IMR-90 (cell line): ENCODE data around the gene RPTOR. TPM values are rescaled to one million over a fixed set of nuclear protein-coding genes. Genes with fewer than 3 reads are reported as not detected.

Experiments used
- ATAC-seq: fragments of 200-7000 bp; cut with Tn5 transposase; 2 replicates; pipeline ENCODE4 v1.9.1; 2020; ENCODE audit warnings: low read depth, mild to moderate bottlenecking, moderate library complexity
- BruUV-seq: library from RNA; stranded (reverse); fragments of 400-500 nt; replicated peaks from 2 replicates; lab custom pipeline; 2021; lab: Mats Ljungman, UMichigan
- CTCF ChIA-PET: fragments of 300-600 bp; formaldehyde crosslinking; extraction: SDS; loops from one replicate; lab custom pipeline; 2021; ENCODE audit warnings: antibody characterized with exemption; lab: Yijun Ruan, JAX
- POLR2A ChIA-PET: fragments of 300-600 bp; sonication (Branson Sonifier 250); formaldehyde crosslinking; loops from one replicate; lab custom pipeline; 2022; ENCODE audit warnings: antibody characterized with exemption; ENCODE audit not compliant: unreplicated experiment; lab: Charles Lee
- DNase-seq: peaks from one replicate; pipeline ENCODE4 v3.0.0; 2013
- H2AFZ ChIP-seq: replicated peaks from 2 replicates; pipeline ENCODE3; 2013; ENCODE audit warnings: low read length, mild to moderate bottlenecking; ENCODE audit not compliant: poor library complexity
- H2AK5ac ChIP-seq: 2 replicates; pipeline ENCODE4 v1.6.1; 2013; ENCODE audit warnings: low read depth, low read length, inconsistent platforms
- H2AK9ac ChIP-seq: replicated peaks from 2 replicates; pipeline ENCODE3; 2013; ENCODE audit warnings: mild to moderate bottlenecking, low read depth, low read length, moderate library complexity; ENCODE audit not compliant: poor library complexity
- H2BK120ac ChIP-seq: 2 replicates; pipeline ENCODE4 v1.6.1; 2013; ENCODE audit warnings: low read depth, low read length, inconsistent platforms
- H2BK15ac ChIP-seq: 3 replicates; pipeline ENCODE4 v1.6.1; 2013; ENCODE audit warnings: low read depth, low read length, inconsistent platforms
- H2BK20ac ChIP-seq: 2 replicates; pipeline ENCODE4 v1.6.1; 2013; ENCODE audit warnings: low read depth, mild to moderate bottlenecking, inconsistent platforms, low read length, moderate library complexity
- H2BK5ac ChIP-seq: 2 replicates; pipeline ENCODE4 v1.6.1; 2013; ENCODE audit warnings: mild to moderate bottlenecking, low read depth, low read length, inconsistent platforms; ENCODE audit not compliant: poor library complexity, severe bottlenecking
- H3K14ac ChIP-seq: replicated peaks from 2 replicates; pipeline ENCODE4 v1.6.1; 2013; ENCODE audit warnings: low read depth, low read length, inconsistent platforms
- H3K18ac ChIP-seq: 2 replicates; pipeline ENCODE4 v1.6.1; 2013; ENCODE audit warnings: low read depth, low read length, control low read depth
- H3K23ac ChIP-seq: 2 replicates; pipeline ENCODE4 v1.6.1; 2013; ENCODE audit warnings: low read depth, low read length, inconsistent platforms
- H3K27ac ChIP-seq: 2 replicates; pipeline ENCODE4 v1.5.1; 2013; ENCODE audit warnings: mild to moderate bottlenecking, control low read depth, low read length; ENCODE audit not compliant: insufficient read depth
- H3K27me3 ChIP-seq: 2 replicates; pipeline ENCODE4 v1.6.1; 2013; ENCODE audit warnings: low read length; ENCODE audit not compliant: control insufficient read depth, insufficient read depth
- H3K36me3 ChIP-seq: 2 replicates; pipeline ENCODE4 v1.6.1; 2013; ENCODE audit warnings: low read length, mixed read lengths; ENCODE audit not compliant: control insufficient read depth, insufficient read depth
- H3K4ac ChIP-seq: 2 replicates; pipeline ENCODE4 v1.6.1; 2013; ENCODE audit warnings: low read depth, low read length, inconsistent platforms
- H3K4me1 ChIP-seq: 2 replicates; pipeline ENCODE4 v1.6.1; 2013; ENCODE audit warnings: low read length, mixed read lengths; ENCODE audit not compliant: control insufficient read depth, insufficient read depth
- H3K4me2 ChIP-seq: 2 replicates; pipeline ENCODE4 v1.6.1; 2013; ENCODE audit warnings: low read depth, mild to moderate bottlenecking, control low read depth, low read length, moderate library complexity
- H3K4me3 ChIP-seq: 2 replicates; pipeline ENCODE4 v1.5.1; 2013; ENCODE audit warnings: low read depth, mild to moderate bottlenecking, control low read depth, low read length, moderate library complexity; ENCODE audit not compliant: insufficient read depth
- H3K56ac ChIP-seq: 2 replicates; pipeline ENCODE4 v1.6.1; 2013; ENCODE audit warnings: low read length, inconsistent platforms; ENCODE audit not compliant: insufficient read depth; ENCODE audit errors: extremely low read depth
- H3K79me1 ChIP-seq, 2 experiments: 2 replicates each; pipeline ENCODE4 v1.6.1; 2013; ENCODE audit warnings: low read length in 2 of 2, inconsistent platforms in 1 of 2, low read depth in 1 of 2
- H3K9ac ChIP-seq: 2 replicates; pipeline ENCODE4 v1.6.1; 2013; ENCODE audit warnings: low read depth, low read length, control low read depth
- H3K9me1 ChIP-seq: 2 replicates; pipeline ENCODE4 v1.6.1; 2013; ENCODE audit warnings: low read length, inconsistent platforms; ENCODE audit not compliant: insufficient read depth
- H3K9me3 ChIP-seq: 2 replicates; pipeline ENCODE4 v1.6.1; 2013; ENCODE audit warnings: low read length; ENCODE audit not compliant: control insufficient read depth, insufficient read depth
- H4K20me1 ChIP-seq: 2 replicates; pipeline ENCODE4 v1.6.1; 2013; ENCODE audit warnings: low read length, inconsistent platforms; ENCODE audit not compliant: insufficient read depth
- H4K5ac ChIP-seq: 2 replicates; pipeline ENCODE4 v1.6.1; 2013; ENCODE audit warnings: mild to moderate bottlenecking, low read depth, low read length, control low read depth
- H4K8ac ChIP-seq, 2 experiments: 2 replicates each; pipeline ENCODE4 v1.6.1; 2013; ENCODE audit warnings: low read depth in 2 of 2, low read length in 2 of 2, control low read depth in 1 of 2, inconsistent platforms in 1 of 2
- H4K91ac ChIP-seq: 2 replicates; pipeline ENCODE4 v1.6.1; 2013; ENCODE audit warnings: low read depth, low read length, inconsistent platforms; ENCODE audit not compliant: insufficient read depth
- MAZ ChIP-seq: IDR thresholded peaks from 2 replicates; pipeline ENCODE4 v1.6.1; 2012; ENCODE audit warnings: low read depth, mild to moderate bottlenecking, low read length, improper control_type of control experiment, moderate library complexity, borderline replicate concordance
- WGBS, 2 experiments: methylation state at CpG; one replicate each; pipeline versions ENCODE4 v1.1.5 to v1.1.7; 2013; ENCODE audit warnings: missing lambda C conversion rate in 2 of 2; ENCODE audit not compliant: insufficient read length in 1 of 2; ENCODE audit errors: extremely low coverage in 2 of 2; 5-methylcytosine and 5-hydroxymethylcytosine counted together
- dilution Hi-C: fragments of 300-500 bp; cut with HindIII; formaldehyde crosslinking; loops from one replicate; pipeline ENCODE4 v1.14.3; 2018; ENCODE audit warnings: low sequenced_read_pairs; ENCODE audit not compliant: unreplicated experiment
- in situ Hi-C: fragments of 300-500 bp; cut with MboI; formaldehyde crosslinking; loops from 3 replicates; pipeline ENCODE4 v1.14.3; 2019; ENCODE audit warnings: low sequenced_read_pairs, inconsistent platforms, mixed read lengths
- intact Hi-C: fragments of 100-400 bp; cut with micrococcal nuclease; formaldehyde crosslinking; loops from 2 replicates; pipeline ENCODE4 v1.10.0; 2022
- polyA plus RNA-seq, 3 experiments: library from polyadenylated mRNA; depleted of rRNA; stranded (reverse); fragments of >200 nt; gene quantifications; 2 replicates each; pipeline ENCODE4 v1.2.3, GENCODE V29; 2012; ENCODE audit warnings: low replicate concordance in 1 of 3
- total RNA-seq: library from RNA; depleted of rRNA; stranded (reverse); fragments of >200 nt; gene quantifications from 2 replicates; pipeline ENCODE4 v1.2.3, GENCODE V29; 2012

RPTOR gene
- total and polyA plus RNA-seq, 2 of the 4 experiments (the other 2 are of a cell fraction), result 10.8 to 14.7 TPM

DNA sequence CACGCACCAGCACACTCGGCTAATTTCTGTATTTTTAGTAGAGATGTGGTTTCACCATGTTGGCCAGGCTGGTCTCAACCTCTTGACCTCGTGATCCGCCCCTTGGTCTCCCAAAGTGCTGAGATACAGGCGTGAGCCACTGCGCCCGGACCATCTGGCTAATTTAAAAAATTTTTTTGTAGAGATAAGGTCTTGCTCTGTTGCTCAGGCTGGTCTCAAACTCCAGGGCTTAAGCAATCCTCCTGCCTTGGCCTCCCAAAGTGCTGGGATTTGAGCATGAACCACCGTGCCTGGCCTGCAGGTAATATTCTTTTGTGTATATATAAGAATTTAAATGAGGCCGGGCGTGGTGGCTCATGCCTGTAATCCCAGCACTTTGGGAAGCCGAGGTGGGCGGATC, 115.0 kb downstream of the RPTOR start:
- BruUV-seq, result no TSS peak
- no peak overlapping the region for H4K5ac ChIP-seq
- H3K79me1 ChIP-seq, result peaks cover 37 to 68% of the 10 kb centered on the region in 2 experiments
- ChIA-PET POLR2A (no interaction called here), CTCF (no interaction called here)
- no peak overlapping the region for H4K91ac ChIP-seq
- no peak overlapping the region for H3K4me2 ChIP-seq
- H3K27me3 ChIP-seq, result no peaks in the 10 kb centered on the region
- no peak overlapping the region for H2AFZ ChIP-seq
- WGBS, 2 experiments, result 100% methylated on average over 1 of the region's 12 CpGs; no CpG with 5 or more reads in 1 of the 2 experiments
- intact Hi-C loops (no loop called here), dilution Hi-C loops (no loop called here), in situ Hi-C loops (no loop called here)
- H3K27ac ChIP-seq, result no peak overlapping the region
- H3K4me3 ChIP-seq, result no peak overlapping the region
- H3K36me3 ChIP-seq, result no peaks in the 10 kb centered on the region
- H2BK20ac ChIP-seq, result no peak overlapping the region
- peaks cover 15% of the 10 kb centered on the region for H3K9me1 ChIP-seq
- H3K9me3 ChIP-seq, result peaks cover 6% of the 10 kb centered on the region
- no peak overlapping the region for H3K23ac ChIP-seq
- no peak overlapping the region for H3K14ac ChIP-seq
- H2AK5ac ChIP-seq, result no peak overlapping the region
- H2BK15ac ChIP-seq, result no peak overlapping the region
- ATAC-seq (no peak), DNase-seq (no peak)
- no peak overlapping the region for H3K56ac ChIP-seq
- H3K4ac ChIP-seq, result no peak overlapping the region
- H4K8ac ChIP-seq, result no peak overlapping the region
- no peak overlapping the region for H3K18ac ChIP-seq
- no peak overlapping the region for H3K9ac ChIP-seq
- peaks cover 9% of the 10 kb centered on the region; the same call in 1 of the 2 replicates for H4K20me1 ChIP-seq
- H2BK120ac ChIP-seq, result no peak overlapping the region
- no peak overlapping the region for H2BK5ac ChIP-seq
- no peak overlapping the region for H2AK9ac ChIP-seq
- no peak for TF ChIP-seq MAZ
- peaks cover 12% of the 10 kb centered on the region for H3K4me1 ChIP-seq
